Measurements from ENCODE around the gene PPTC7.

PPTC7 gene, protein sequence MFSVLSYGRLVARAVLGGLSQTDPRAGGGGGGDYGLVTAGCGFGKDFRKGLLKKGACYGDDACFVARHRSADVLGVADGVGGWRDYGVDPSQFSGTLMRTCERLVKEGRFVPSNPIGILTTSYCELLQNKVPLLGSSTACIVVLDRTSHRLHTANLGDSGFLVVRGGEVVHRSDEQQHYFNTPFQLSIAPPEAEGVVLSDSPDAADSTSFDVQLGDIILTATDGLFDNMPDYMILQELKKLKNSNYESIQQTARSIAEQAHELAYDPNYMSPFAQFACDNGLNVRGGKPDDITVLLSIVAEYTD

DNA sequence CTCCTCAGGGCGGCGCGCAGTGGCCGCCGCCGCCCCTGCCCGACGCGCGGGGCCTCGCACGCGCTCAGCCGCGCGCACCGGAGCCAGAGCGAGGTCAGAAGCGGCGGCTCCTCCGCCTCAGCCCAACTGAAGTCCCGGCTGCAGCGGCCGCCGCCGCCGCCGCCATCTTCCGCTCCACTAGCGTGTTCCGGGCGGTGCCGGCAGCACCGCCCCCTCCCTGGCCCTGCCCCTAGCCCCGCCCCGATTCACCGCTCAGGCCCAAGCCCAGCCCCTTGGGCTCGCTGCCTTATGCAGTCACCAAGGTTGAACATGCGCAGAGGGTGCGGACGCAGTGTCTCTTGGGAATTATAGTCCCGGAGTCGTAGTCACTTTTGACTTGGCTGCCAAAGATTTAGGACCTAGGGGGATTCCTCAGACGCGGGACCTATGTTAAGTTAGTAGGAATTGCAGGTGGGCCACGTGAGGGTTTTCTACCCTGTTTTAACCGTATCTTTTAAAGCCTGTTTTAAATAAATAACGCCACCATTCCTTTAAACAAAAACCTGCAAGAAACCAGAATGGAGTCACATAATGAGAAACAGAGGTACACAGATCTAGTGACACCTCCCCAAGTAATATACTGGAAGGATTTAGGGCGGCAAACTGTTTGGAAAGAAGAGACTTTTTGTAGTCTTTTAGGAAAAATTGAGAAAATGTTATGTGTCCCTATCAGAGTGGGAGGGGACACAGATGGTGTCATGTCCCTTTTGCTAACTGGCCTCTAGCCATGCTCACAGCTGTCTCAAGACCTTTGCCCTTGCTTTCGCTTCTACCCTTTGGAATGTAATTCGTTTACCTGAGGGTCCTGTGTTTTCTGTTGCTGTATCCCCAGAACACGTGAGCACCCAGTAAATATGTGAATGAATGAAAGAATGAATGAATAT, at the start of gene PPTC7:
Gene PPTC7 (minus strand): TSS at position 182 of the 923 bp plus-strand sequence. CDS start 287 bp downstream, outside the sequence.
- peaks cover 49% of the 10 kb centered on the region for H3K4me1 ChIP-seq (ENCODE audit: low read length)

DNA sequence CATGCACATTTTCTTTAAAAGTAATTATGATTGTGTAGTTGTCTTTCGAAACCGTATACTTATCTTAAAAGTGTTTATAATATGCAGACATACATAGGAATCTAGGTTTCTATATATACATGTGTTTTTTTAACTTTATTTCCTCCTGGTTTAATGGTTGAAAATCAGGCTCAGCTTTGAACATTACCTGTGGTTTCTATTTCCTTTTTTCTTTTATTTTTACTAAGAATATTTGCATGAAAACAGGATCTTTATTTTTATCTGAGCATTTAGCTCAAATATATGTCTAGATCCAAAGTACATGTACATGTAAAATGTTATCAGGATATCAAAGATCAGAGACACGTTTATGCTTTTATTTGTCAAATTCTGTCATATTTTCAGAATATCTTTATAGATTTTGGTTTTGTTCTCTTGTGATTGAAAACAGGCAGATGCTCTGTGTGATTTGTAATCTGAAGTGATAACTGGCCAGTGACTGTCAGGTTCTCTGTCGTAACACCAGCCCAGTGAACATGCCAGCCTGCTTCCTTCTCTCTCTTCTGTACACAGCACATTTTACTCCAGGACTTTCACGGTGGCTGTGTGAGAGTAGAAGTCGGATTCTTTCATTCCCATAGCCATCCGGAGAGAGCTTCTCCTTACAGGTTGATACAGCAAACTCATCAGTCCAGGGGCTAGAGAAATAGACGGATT, 44.5 kb upstream of the PPTC7 start:
- no peak for TF ChIP-seq EZH2phosphoT487 (IDR thresholded peaks at IDR 0.05; ENCODE audit: low read depth)
- H3K4me2 ChIP-seq (ENCODE audit: low read length), result no peak overlapping the region
- no peak overlapping the region for H3K27ac ChIP-seq (ENCODE audit: low read length)
- no peaks in the 10 kb centered on the region for H3K9me3 ChIP-seq (ENCODE audit: insufficient read depth, low read length)
- peaks cover 6% of the 10 kb centered on the region for H3K36me3 ChIP-seq (replicated peaks; ENCODE audit: low read depth, low read length)
- H3K4me1 ChIP-seq (ENCODE audit: low read length), result peaks cover 9% of the 10 kb centered on the region
- H4K20me1 ChIP-seq (ENCODE audit: insufficient read depth, low read length), result no peaks in the 10 kb centered on the region
- no peaks in the 10 kb centered on the region for H3K79me2 ChIP-seq (ENCODE audit: low read length)
- no peak overlapping the region for H2AFZ ChIP-seq (ENCODE audit: low read depth, low read length)
- H3K9ac ChIP-seq (ENCODE audit: low read length), result no peak overlapping the region
- H3K27me3 ChIP-seq (ENCODE audit: low read depth, low read length), result no peaks in the 10 kb centered on the region
- H3K4me3 ChIP-seq (ENCODE audit: low read length), result no peak overlapping the region

More for the DNA sequence above, at the start of gene PPTC7:
- Histone ChIP-seq H3K36me3 (replicated peaks; ENCODE audit: low read depth, low read length) (peaks cover 15% of the 10 kb centered on the region), H3K4me2 (ENCODE audit: low read length) (peak within 1 kb of the TSS; percentile 76), H3K79me2 (ENCODE audit: low read length) (peaks cover 47% of the 10 kb centered on the region), H3K27me3 (ENCODE audit: low read depth, low read length) (peaks cover 4% of the 10 kb centered on the region; the same call in 1 of the 2 replicates), H2AFZ (ENCODE audit: low read depth, low read length) (peak within 1 kb of the TSS; percentile 73), H3K4me3 (ENCODE audit: low read length) (peak within 1 kb of the TSS; percentile 85), H3K27ac (ENCODE audit: low read length) (peak within 1 kb of the TSS; percentile 72), H4K20me1 (ENCODE audit: insufficient read depth, low read length) (peaks cover 40% of the 10 kb centered on the region), H3K9me3 (ENCODE audit: insufficient read depth, low read length) (no peaks in the 10 kb centered on the region), H3K9ac (ENCODE audit: low read length) (peak within 1 kb of the TSS; percentile 78)
- TF ChIP-seq EZH2phosphoT487 (IDR thresholded peaks at IDR 0.05; ENCODE audit: low read depth), result no peak
- TF ChIP-seq, protein P1, sequence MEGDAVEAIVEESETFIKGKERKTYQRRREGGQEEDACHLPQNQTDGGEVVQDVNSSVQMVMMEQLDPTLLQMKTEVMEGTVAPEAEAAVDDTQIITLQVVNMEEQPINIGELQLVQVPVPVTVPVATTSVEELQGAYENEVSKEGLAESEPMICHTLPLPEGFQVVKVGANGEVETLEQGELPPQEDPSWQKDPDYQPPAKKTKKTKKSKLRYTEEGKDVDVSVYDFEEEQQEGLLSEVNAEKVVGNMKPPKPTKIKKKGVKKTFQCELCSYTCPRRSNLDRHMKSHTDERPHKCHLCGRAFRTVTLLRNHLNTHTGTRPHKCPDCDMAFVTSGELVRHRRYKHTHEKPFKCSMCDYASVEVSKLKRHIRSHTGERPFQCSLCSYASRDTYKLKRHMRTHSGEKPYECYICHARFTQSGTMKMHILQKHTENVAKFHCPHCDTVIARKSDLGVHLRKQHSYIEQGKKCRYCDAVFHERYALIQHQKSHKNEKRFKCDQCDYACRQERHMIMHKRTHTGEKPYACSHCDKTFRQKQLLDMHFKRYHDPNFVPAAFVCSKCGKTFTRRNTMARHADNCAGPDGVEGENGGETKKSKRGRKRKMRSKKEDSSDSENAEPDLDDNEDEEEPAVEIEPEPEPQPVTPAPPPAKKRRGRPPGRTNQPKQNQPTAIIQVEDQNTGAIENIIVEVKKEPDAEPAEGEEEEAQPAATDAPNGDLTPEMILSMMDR (IDR thresholded peaks at IDR 0.05; ENCODE audit: low read depth, low read length), result no peak

DNA sequence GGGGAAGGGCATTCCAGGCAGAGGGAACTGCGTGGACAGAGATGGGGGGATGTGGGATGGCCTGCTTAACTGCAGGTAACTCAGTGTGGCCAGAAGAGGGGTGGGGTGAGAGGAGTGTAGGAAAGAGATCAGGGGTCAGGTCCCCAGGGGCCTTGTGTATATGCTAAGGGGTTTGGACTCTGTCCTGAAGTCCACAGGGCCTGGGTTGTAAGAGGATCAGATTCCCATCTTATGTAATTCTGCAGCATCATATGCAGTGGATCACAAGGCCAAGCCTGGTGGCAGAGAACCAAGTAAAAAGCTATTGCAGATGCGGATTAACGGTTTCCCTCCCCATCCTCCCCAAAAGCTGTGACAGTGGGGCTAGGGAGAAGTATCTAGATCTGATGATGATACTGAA, 39.5 kb upstream of the PPTC7 start:
- no peaks in the 10 kb centered on the region for H3K27me3 ChIP-seq (ENCODE audit: low read depth, low read length)
- H3K27ac ChIP-seq (ENCODE audit: low read length), result no peak overlapping the region
- H3K9ac ChIP-seq (ENCODE audit: low read length), result no peak overlapping the region
- no peaks in the 10 kb centered on the region for H3K79me2 ChIP-seq (ENCODE audit: low read length)
- no peak overlapping the region for H3K4me2 ChIP-seq (ENCODE audit: low read length)
- H2AFZ ChIP-seq (ENCODE audit: low read depth, low read length), result no peak overlapping the region
- no peak overlapping the region for H3K4me3 ChIP-seq (ENCODE audit: low read length)
- peaks cover 29% of the 10 kb centered on the region for H3K4me1 ChIP-seq (ENCODE audit: low read length)
- H3K9me3 ChIP-seq (ENCODE audit: insufficient read depth, low read length), result no peaks in the 10 kb centered on the region
- TF ChIP-seq, protein P1 (IDR thresholded peaks at IDR 0.05; ENCODE audit: low read depth, low read length), result no peak
- no peak for TF ChIP-seq EZH2phosphoT487 (IDR thresholded peaks at IDR 0.05; ENCODE audit: low read depth)
- no peaks in the 10 kb centered on the region for H4K20me1 ChIP-seq (ENCODE audit: insufficient read depth, low read length)
- H3K36me3 ChIP-seq (replicated peaks; ENCODE audit: low read depth, low read length), result no peaks in the 10 kb centered on the region

DNA sequence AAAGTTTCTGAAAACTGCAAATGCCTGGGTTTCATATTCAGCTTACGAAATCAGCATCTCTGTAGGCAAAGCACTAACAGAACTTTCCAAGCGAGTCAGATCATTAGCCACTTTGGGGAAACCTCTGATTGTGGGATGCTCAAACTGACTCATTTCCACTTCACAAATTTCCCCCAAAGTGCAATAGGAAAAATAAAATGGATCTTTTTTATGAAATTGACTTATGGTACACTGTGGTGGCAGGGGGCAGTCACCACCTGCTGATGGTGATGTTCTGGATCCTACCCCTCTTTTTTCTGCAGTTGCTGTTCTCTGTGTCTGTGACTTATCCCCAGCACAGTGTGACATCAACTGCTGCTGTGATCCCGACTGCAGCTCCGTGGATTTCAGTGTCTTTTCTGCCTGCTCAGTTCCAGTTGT, 36.4 kb upstream of the PPTC7 start:
- H3K27ac ChIP-seq (ENCODE audit: low read length), result peak overlapping the region; percentile 72
- H3K4me1 ChIP-seq (ENCODE audit: low read length), result peaks cover 37% of the 10 kb centered on the region
- no peak for TF ChIP-seq EZH2phosphoT487 (IDR thresholded peaks at IDR 0.05; ENCODE audit: low read depth)
- TF ChIP-seq, protein P1 (IDR thresholded peaks at IDR 0.05; ENCODE audit: low read depth, low read length), result peak; percentile 67
- peak overlapping the region; percentile 73 for H3K4me3 ChIP-seq (ENCODE audit: low read length)
- peaks cover 6% of the 10 kb centered on the region for H3K36me3 ChIP-seq (replicated peaks; ENCODE audit: low read depth, low read length)
- peak overlapping the region; percentile 3; the same call in 1 of the 2 replicates for H2AFZ ChIP-seq (ENCODE audit: low read depth, low read length)
- no peaks in the 10 kb centered on the region for H3K9me3 ChIP-seq (ENCODE audit: insufficient read depth, low read length)
- no peaks in the 10 kb centered on the region for H4K20me1 ChIP-seq (ENCODE audit: insufficient read depth, low read length)
- no peaks in the 10 kb centered on the region for H3K27me3 ChIP-seq (ENCODE audit: low read depth, low read length)
- H3K4me2 ChIP-seq (ENCODE audit: low read length), result peak overlapping the region; percentile 88
- no peaks in the 10 kb centered on the region for H3K79me2 ChIP-seq (ENCODE audit: low read length)
- peak overlapping the region; percentile 65 for H3K9ac ChIP-seq (ENCODE audit: low read length)
